HG03139 (cell line): Measurements from ENCODE around the gene XPNPEP2.

Source experiments
- ATAC-seq: cut with Tn5 transposase; IDR thresholded peaks from one replicate; pipeline ENCODE4 v1.9.1; 2021; ENCODE audit not compliant: unreplicated experiment

The XPNPEP2 gene

DNA sequence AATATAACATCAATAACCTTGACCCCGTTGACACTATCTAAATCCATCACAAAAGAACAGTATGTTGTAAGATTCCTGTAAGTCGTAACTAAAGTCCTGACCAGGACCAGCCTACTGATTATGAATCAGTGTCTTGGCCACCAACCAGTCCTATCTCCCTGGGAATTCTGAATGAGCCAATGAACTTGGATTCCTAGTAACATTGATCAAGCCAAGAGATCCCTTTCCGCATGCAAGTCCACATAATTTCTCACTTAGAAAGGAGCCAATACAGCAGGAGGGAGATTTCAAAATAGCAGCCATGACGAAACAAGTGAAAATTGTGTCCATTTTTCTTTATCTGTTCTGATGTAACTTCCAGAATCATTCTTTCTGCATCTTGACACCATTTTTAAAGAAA lies 9.5 kb downstream of the XPNPEP2 start:
- ATAC-seq, result no peak

DNA sequence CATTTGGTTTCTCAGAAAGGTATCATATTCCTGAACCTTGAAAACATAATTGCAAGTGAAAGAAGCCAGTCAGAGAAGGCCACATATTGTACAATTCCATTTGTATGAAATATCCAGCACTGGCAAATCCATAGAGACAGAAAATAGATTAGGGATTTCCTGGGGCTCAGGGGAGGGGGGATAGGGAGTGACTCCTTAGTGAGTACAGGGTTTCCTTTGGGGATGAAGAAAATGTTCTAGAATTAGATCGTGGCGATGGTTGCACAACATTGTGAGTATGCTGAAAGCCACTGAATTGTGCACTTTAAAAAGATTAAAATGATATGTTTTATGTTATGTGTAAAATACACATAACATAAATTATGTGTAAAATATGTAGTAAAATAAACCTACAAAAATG lies 10.3 kb downstream of the XPNPEP2 start:
- no peak for ATAC-seq

DNA sequence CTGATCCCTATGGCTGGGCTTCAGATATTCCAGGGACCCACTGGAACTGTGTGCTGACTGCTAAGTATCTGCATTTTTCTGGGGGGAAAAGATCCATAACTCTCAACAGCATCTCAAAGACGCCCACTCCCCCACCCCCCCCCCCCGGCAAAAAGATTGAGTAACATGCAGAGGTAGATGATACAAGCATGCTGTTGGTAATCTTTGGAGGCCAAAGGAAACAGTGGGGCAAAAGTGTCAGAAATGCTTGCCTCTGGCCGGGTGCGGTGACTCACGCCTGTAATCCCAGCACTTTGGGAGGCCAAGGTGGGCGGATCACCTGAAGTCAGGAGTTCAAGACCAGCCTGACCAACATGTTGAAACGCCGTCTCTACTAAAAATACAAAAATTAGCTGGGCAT lies 12.2 kb downstream of the XPNPEP2 start:
- ATAC-seq, result no peak

DNA sequence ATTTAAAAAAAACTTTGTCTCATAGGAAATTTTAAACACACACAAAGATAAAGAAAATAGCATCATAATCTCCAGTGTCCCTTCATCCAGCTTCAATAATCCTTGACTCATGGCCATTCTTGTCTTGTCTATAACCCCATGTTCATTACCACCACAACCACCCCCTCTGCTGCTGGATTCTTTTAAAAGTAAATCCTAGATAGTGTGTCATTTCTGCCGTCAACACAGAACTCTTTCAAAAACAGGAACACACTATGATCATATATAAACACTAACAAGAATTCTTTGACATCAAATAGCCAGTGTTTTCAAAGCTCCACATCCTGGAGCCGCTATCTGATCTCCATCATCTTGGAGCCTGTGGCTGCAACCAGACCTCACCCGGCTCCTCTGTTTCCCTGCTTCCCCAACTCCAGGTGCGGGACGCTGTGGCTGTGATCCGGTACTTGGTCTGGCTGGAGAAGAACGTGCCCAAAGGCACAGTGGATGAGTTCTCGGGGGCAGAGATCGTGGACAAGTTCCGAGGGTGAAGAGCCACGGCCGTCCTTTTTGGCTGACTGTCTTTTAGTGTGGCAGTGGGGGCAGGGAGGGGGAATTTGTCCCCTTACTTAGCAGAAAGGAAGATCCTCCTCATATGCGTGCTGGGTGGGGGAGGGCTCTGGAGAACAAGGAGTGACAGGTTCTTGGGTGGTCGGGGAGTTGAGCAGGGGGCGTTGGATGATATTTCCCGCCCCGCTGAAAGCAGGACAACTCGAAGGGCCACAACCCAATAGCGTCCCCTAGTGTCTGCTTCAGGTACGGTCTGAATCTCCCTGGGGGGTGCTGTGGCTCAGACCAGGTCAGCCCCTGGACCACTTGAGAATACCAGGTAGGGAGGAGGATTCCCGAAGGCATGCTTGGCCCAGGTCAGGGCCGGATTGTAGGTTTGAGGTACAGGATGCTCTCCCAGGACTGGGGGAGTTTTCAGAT lies 15.6 kb downstream of the XPNPEP2 start:
- ATAC-seq, result no peak

DNA sequence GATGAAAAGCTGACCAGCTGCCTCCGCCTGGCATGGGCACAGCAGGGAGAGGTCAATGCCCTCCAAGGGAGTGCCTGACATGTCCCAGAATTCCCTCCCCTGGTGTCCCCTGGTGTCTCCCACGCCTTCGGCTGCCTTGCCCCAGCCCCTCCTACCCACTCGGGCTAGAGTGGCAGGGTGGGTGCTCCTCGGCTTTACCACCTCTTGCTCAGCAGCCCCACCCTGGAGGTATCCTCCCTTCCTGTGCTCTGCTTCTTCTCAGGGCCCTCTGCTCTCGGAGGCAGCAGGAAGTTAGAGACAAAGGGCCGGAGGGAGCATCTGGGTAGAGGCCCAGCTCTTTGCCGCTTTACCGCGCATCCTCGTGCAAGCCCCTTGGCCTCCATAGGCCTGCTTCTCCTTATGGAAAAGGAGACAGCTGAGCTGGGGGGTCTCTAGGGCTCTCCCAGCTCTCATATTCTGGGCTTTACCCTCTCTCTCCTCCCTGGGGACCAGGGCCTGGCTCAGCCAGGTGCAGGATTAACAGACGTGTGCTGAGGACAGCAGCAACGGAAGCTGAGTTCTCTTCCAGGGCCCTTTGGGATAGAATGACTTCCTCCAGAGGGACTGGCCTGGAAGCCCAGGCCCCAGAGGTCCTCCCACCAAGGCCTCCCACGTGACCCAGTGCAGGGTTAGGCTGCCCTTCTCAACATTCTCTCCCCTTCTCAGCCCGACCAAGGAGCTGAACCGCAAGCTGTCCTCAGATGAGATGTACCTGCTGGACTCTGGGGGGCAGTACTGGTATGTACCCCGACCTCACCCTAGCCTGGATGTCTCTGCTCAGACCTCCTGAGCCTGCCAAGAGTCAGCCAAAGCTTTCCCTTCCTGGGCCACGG lies 17.2 kb downstream of the XPNPEP2 start:
- ATAC-seq, result no peak

DNA sequence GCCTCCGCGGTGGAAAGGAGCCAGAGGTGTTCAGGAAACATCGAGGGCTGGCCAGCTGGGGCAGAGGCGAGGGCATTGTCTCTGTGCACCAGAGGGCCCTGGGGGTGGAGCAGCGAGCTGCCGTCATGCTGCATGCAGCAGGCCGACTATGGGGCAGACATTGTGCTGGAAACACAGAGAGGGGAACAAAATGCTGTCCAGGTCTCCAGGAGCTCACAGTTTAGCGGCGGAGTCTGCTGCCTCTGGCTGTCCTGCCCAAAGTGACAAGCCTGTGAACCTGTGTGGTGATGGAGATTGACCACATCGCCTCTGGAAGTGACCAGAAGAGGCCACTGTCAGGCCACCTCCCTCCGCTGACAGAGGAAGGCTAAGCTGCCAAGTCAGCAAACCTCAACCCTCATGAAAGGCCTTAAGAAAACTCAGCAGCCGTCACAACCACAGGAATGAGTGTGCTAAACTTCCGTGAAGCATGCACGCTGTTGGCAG lies 20.8 kb downstream of the XPNPEP2 start:
- ATAC-seq, result no peak

DNA sequence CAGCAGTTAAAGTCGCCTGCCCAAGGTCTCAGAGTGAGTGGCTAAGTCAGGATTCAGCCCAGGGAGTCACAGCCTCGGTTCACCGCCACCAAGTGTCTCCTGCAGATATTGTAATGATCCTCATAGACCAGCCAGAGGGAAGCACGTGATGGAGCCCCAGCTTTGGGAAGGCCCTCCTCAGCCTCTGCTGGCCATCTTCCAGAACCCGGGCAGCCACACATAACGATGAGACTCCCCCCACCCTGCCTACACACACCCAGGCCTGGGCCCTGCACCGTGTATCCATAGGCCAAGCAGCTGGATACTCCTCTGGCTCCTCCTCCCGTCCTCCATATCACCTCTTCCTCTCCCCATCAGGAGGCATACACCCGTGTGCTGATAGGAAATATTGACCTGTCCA lies 21.4 kb downstream of the XPNPEP2 start:
- no peak for ATAC-seq

DNA sequence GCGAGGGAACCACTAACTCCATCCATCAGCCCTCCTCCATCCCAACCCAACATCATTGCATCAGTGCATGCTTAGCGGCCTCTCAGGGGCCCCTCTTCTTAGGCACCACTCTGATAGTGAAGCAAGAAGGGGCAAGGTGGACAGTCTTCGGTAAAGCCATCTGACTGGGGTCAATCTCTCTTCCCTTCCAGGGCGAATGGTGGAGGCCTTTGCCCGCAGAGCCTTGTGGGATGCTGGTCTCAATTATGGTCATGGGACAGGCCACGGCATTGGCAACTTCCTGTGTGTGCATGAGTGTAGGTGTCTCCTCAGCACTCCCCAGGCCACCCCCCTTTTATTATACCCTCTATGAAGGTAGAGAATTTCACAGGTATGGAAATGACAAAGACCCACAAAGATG lies 22.2 kb downstream of the XPNPEP2 start:
- ATAC-seq, result no peak

DNA sequence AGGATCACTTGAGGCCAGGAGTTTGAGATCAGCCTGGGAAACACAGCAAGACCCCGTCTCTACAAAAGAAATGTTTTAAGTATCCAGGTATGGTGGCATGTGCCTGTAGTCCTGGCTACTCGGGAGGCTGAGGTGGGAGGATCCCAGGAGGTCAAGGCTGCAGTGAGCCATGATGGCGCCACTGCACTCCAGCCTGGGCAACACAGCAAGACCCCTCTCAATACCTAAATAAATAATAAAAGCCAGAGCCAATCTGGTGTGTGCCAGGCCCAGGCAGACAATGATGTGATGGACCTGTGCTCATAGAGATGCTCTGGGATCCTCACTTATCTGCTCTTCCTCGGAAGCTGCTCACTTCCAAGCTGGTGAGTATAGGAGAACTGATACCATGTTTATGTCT lies 22.8 kb downstream of the XPNPEP2 start:
- ATAC-seq, result no peak

DNA sequence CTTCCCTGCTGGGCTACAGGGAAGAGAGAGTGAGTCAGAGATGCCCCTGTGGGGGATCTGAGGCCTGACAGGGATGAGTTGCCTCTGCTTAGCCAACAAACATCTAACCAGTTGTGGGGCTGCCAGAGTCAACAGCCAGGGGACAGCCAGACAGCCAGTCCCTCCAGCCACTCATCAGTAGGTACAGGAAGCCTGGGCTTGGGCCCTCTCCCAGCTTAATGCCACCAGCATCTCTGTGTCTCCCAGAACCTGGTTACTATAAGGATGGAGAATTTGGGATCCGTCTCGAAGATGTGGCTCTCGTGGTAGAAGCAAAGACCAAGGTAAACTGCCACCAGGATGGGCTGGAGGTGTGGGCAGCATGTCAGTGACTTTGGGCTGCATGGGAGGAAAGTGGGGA lies 23.7 kb downstream of the XPNPEP2 start:
- no peak for ATAC-seq

DNA sequence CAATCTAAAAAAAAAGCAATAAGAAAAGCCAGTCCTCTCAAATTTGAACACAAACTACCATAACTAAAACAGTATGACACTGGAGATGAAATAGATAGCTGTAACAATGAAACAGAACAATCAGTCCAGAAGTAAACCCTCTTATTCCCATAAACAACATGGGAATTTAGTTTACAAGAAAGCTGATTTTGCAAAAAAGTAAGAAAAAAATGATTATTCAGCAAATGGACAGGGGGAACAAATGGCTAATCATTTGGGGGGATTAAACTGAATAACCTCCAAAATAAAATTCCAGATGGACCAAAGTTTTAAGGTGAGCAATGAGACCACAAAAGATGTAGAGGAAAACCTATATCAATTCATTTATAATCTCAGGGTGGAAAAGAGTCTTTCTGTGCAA lies 24.9 kb downstream of the XPNPEP2 start:
- no peak for ATAC-seq

DNA sequence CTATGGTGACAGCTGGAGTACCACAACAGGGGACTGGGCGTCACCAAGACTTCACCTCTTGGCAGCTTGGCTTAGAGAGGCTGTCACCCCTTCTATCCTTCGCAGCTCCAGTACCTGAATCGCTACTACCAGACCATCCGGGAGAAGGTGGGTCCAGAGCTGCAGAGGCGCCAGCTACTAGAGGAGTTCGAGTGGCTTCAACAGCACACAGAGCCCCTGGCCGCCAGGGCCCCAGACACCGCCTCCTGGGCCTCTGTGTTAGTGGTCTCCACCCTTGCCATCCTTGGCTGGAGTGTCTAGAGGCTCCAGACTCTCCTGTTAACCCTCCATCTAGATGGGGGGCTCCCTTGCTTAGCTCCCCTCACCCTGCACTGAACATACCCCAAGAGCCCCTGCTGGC lies 29.4 kb downstream of the XPNPEP2 start:
- no peak for ATAC-seq

DNA sequence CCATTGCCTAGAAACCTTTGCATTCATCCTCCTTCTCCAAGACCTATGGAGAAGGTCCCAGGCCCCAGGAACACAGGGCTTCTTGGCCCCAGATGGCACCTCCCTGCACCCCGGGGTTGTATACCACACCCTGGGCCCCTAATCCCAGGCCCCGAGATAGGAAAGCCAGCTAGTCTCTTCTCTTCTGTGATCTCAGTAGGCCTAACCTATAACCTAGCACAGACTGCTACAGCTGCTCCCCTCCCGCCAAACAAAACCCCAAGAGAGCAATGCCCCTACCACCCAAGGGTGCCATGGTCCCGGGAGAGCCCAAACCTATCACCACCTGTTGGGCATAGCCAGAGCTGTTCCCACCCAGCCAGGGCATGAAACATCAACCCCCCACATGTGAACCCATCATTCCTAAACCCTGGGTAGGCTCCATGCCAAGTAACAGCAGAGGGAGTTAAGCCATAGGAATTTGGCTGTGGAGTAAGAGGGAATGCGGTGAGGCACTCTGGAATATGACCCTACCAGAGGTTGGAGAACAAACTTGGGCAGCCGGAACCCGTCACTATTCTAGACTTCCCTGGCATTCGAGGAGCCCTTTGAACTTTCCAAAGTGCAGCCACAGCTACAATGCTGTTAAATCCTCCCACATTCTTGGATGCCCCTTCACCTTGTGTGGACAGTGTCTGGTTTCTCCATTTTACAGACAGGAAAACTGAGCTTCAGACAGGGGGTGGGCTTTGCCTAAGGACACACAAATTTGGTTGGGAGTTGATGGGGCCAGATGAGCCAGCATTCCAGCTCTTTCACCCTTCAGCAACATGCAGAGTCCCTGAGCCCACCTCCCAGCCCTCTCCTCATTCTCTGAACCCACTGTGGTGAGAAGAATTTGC lies 30.0 kb downstream of the XPNPEP2 start:
- ATAC-seq, result no peak

DNA sequence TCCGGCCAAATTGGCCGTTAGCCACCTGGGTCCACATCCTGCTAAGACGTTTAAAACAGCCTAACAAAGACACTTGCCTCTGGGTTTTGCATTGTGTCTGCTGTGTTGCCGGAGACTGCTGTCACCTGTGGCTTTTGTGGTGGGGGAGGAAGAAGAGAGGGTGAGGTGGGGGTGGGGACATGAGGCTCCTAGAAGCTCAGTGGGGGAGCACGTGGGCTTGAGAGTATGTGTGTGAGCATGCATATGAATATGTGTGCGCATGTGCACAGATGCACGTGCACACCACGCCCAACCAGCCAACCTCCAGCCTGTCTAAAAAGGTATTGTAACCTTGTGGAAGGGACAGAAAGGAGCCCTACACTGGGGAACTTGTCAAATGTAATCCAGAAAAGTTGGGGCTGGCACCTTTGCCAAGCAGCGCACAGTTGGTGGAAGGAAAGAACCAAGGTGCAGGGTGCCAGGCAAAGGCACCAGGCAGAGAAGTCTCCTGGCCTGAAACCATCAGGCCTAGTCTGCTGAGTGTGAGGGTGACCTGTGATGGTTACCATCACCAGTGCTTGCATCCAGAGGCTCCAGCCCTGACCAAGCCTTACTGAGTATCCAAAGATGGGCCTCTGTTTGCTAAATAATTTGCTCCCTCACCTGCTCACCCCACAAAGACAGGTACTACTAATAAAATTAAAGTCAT lies 30.8 kb downstream of the XPNPEP2 start:
- ATAC-seq, result peak; percentile 49

DNA sequence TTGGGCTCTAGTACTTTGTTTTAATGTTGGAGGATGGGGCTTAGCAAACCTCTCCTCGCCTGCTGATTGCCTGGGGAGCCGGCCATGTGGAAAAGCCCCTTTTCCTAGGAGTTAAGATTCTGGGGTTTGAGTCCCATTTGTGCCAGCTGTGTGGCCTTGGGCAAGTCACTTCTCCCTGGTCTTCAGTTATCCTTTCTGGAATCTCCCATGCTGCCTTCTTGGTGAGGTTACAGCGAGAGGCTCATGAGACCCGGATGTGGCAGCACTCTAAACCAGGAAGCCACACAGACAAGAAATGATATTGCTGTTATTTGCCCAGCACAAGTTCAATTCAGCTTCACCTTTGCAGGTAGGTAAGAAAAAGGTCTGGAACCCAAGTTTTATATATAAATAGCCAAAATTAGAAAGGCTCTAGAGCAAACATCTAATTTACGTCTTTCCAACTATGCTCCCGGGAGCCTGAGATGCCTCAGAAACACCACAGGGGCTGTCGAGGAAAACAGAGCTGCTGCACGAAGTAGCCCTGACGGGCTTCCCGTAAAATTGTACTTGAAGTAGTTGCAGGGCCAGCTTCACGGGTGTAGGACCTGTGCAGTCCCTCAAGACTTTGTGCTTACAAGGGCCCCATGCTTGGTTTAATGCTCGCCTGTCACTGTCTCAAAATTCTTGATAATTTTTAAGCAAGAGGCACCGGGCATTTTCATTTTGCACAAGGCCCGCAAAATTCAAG lies 32.7 kb downstream of the XPNPEP2 start:
- ATAC-seq, result no peak

DNA sequence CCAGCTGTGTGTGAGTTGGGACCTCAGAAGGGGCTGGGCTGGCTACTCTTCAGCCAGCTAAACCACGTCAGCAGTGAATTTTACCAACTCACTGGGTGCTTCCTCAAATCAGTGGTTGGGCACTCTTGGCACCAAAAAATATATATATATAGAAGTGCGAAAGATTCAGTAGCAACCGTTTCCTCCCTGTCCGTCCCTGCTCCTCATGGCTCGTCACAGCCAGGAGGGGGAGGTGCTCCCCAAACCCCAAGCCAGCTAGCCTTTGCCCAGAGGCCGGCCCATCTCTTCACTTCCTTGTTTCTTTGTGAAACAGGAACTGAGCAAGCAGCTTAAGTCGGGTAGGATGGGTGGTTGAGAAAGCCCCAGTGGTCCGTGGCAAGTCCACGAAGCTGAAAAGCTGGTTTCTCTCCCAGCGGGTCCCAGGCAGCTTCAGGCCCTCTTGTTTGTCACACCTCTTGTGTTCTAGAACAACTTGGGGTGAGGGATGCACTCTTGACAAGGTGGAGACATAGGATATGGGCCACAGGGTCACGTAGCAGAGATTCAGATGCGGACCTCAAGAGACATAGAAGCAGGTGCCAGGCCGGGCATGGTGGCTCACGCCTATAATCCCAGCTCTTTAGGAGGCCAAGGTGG lies 34.1 kb downstream of the XPNPEP2 start:
- ATAC-seq, result peak; percentile 56

DNA sequence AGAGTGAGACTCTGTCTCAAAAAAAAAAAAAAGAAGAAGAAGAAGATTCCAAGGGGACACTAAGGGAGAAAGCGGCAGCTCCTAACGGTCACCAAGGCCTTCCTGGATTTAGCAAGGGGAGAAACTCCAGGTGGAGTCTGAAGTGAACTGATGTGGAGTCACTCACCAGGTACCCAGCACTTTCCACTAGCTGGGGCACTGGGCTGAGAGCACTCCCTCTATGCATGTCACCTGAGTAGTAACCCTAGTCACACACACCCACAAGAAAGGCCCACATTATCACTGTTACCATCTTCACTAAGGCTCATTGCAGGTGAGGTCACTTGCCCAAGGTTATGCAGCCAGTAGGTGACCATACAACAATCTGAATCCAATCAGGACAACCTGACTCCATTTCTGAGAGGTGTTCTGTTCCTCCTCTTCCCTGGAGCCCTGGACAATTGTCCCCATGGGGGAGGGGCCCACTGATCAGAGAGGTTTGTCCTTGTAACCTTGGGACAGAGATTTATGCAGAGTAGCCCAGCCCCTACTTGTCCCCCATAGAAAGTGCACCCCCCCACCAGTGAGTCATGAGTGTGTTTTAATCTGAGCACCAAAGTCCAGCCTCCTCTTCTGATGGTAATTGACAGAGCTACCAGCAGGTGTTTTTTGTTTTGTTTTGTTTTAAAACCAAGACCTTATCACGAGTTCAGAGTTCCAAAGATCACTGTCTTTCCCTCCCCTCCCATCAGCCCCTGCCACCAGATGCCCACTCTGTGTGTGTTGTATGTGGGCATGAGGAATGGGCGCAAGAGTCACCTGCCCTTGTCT lies 35.1 kb downstream of the XPNPEP2 start:
- ATAC-seq, result no peak
